Calu3 (cell line): ENCODE measurements around the gene ST6GALNAC3. TPM values are rescaled to one million over a fixed set of nuclear protein-coding genes. Genes with fewer than 3 reads are reported as not detected.

Source experiments
- BruUV-seq: library from RNA; stranded (reverse); fragments of 400-500 nt; replicated peaks from 2 replicates; lab custom pipeline; 2021; lab: Mats Ljungman, UMichigan
- CTCF ChIA-PET: fragments of 300-600 bp; sonication (Branson Sonifier 250); formaldehyde crosslinking; loops from one replicate; lab custom pipeline; 2022; ENCODE audit warnings: antibody characterized with exemption; lab: Charles Lee
- DNase-seq: peaks from one replicate; pipeline ENCODE4 v3.0.0; 2022
- H3K27ac Mint-ChIP-seq: one replicate; pipeline ENCODE4 v1.8.0; 2022; ENCODE audit warnings: mixed read lengths; ENCODE audit not compliant: unreplicated experiment
- H3K27me3 Mint-ChIP-seq: one replicate; pipeline ENCODE4 v1.8.0; 2022; ENCODE audit warnings: mixed read lengths; ENCODE audit not compliant: unreplicated experiment
- H3K36me3 Mint-ChIP-seq: one replicate; pipeline ENCODE4 v1.8.0; 2022; ENCODE audit warnings: mild to moderate bottlenecking, moderate library complexity, mixed read lengths; ENCODE audit not compliant: insufficient read depth, unreplicated experiment
- H3K4me1 Mint-ChIP-seq: one replicate; pipeline ENCODE4 v1.8.0; 2022; ENCODE audit warnings: mild to moderate bottlenecking, low read depth, mixed read lengths; ENCODE audit not compliant: unreplicated experiment
- H3K4me3 Mint-ChIP-seq: one replicate; pipeline ENCODE4 v1.8.0; 2022; ENCODE audit warnings: mild to moderate bottlenecking, low read depth, moderate library complexity, mixed read lengths; ENCODE audit not compliant: unreplicated experiment
- H3K9me3 Mint-ChIP-seq: one replicate; pipeline ENCODE4 v1.8.0; 2022; ENCODE audit warnings: low read depth, mixed read lengths; ENCODE audit not compliant: unreplicated experiment
- CTCF ChIP-seq: fragments of 200-600 bp; IDR thresholded peaks from one replicate; pipeline ENCODE4 v1.8.0; 2022; ENCODE audit warnings: antibody characterized with exemption; ENCODE audit not compliant: unreplicated experiment
- intact Hi-C: fragments of 100-400 bp; cut with micrococcal nuclease; formaldehyde crosslinking; loops from one replicate; pipeline ENCODE4 v1.10.0; 2022; ENCODE audit not compliant: unreplicated experiment
- total RNA-seq: library from RNA; stranded (reverse); gene quantifications from 2 replicates; pipeline ENCODE4 v1.2.3, GENCODE V29; 2022

Gene ST6GALNAC3
- total RNA-seq, 1 experiment from 2014 or later = 0.87 TPM

GRCh38 chr1:76267631-76268030 is 193.1 kb downstream of the ST6GALNAC3 start:
- CTCF ChIA-PET = no interaction called here
- Mint-ChIP-seq H3K9me3 (no peaks in the 10 kb centered on the region), H3K36me3 (no peaks in the 10 kb centered on the region)

GRCh38 chr1:76268341-76268740 is 193.8 kb downstream of the ST6GALNAC3 start:
- Mint-ChIP-seq H3K4me3 (no peak overlapping the region), H3K36me3 (no peaks in the 10 kb centered on the region), H3K27ac (no peak overlapping the region), H3K9me3 (no peaks in the 10 kb centered on the region), H3K27me3 (no peaks in the 10 kb centered on the region), H3K4me1 (no peaks in the 10 kb centered on the region)
- intact Hi-C loops = no loop called here
- no TSS peak for BruUV-seq
- no peak for TF ChIP-seq CTCF
- no peak for DNase-seq
- CTCF ChIA-PET = no interaction called here

More at GRCh38 chr1:76267631-76268030, 193.1 kb downstream of the ST6GALNAC3 start:
- no peak for TF ChIP-seq CTCF
- no TSS peak for BruUV-seq
- no peak overlapping the region for H3K4me3 Mint-ChIP-seq
- intact Hi-C loops = no loop called here
- H3K4me1 Mint-ChIP-seq = no peaks in the 10 kb centered on the region
- no peak for DNase-seq
- no peak overlapping the region for H3K27ac Mint-ChIP-seq
- H3K27me3 Mint-ChIP-seq = no peaks in the 10 kb centered on the region

GRCh38 chr1:76269155-76269554 is 194.6 kb downstream of the ST6GALNAC3 start:
- BruUV-seq = no TSS peak
- no peaks in the 10 kb centered on the region for H3K4me1 Mint-ChIP-seq
- no peaks in the 10 kb centered on the region for H3K36me3 Mint-ChIP-seq
- no peak overlapping the region for H3K4me3 Mint-ChIP-seq
- no peak for TF ChIP-seq CTCF
- H3K27me3 Mint-ChIP-seq = no peaks in the 10 kb centered on the region
- CTCF ChIA-PET = no interaction called here
- no peak for DNase-seq
- H3K9me3 Mint-ChIP-seq = no peaks in the 10 kb centered on the region
- intact Hi-C loops = no loop called here
- no peak overlapping the region for H3K27ac Mint-ChIP-seq

- intact Hi-C loops = no loop called here
- no TSS peak for BruUV-seq
These were observed 199.8 kb downstream of the ST6GALNAC3 start for GRCh38 chr1:76274302-76274701.

More at GRCh38 chr1:76274302-76274701, 199.8 kb downstream of the ST6GALNAC3 start:
- Mint-ChIP-seq H3K4me1 (no peaks in the 10 kb centered on the region), H3K4me3 (no peak overlapping the region), H3K27me3 (no peaks in the 10 kb centered on the region), H3K27ac (no peak overlapping the region), H3K9me3 (no peaks in the 10 kb centered on the region), H3K36me3 (no peaks in the 10 kb centered on the region)
- no peak for TF ChIP-seq CTCF
- no peak for DNase-seq
- CTCF ChIA-PET = no interaction called here
